ENCODE measurements around the gene STAP1. TPM values are rescaled to one million over a fixed set of nuclear protein-coding genes. Genes with fewer than 3 reads are reported as not detected.

STAP1 gene
- polyA plus RNA-seq, 1 donor from 2014 or later, result not detected

DNA sequence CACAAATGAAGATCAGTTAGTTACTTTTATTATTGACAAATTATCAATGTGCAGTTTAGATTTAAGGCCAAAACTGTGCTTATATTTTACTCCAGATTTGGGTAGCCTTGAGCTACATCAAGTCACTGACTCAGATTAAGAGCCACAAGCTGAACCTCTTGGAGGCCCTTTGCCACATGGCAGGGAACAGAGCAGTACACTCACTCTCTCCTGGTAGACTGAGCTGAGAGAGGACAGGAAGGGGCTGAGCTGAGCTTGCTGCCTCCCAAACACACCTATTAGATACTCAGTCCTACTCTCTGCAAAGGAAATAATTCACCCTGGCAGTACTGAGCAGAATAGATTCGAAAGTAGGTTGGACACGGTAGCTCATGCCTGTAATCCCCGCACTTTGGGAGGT is 7.8 kb downstream of the STAP1 start:
- Histone ChIP-seq H3K9me3 (ENCODE audit: low read length) (no peaks in the 10 kb centered on the region), H3K27ac (ENCODE audit: low read length) (no peak overlapping the region), H4K20me1 (ENCODE audit: insufficient read depth) (no peaks in the 10 kb centered on the region), H3K4me3 (ENCODE audit: low read length) (no peak overlapping the region), H2AFZ (ENCODE audit: low read depth, low read length) (no peak overlapping the region), H3K9ac (ENCODE audit: low read length) (no peak overlapping the region), H3F3A (ENCODE audit: insufficient read depth, low read length, poor library complexity, severe bottlenecking) (no peaks in the 10 kb centered on the region), H3K79me2 (replicated peaks; ENCODE audit: insufficient read depth, low read length) (no peaks in the 10 kb centered on the region), H3K9me2 (ENCODE audit: insufficient read depth, low read length) (no peaks in the 10 kb centered on the region), H3K36me3 (ENCODE audit: insufficient read depth, low read length) (no peaks in the 10 kb centered on the region), H3K27me3 (ENCODE audit: insufficient read depth, low read depth, low read length) (no peaks in the 10 kb centered on the region), H3K4me2 (ENCODE audit: low read length) (no peak overlapping the region)
- TF ChIP-seq SMC3 (conservative IDR thresholded peaks at IDR 0.05; ENCODE audit: poor library complexity) (no peak), TAF1 (IDR thresholded peaks at IDR 0.05; ENCODE audit: low read depth) (no peak), POLR2AphosphoS5 (IDR thresholded peaks at IDR 0.05) (no peak), EZH2 (IDR thresholded peaks at IDR 0.05; ENCODE audit: borderline replicate concordance, insufficient read depth, low read length, poor library complexity, severe bottlenecking) (no peak), RAD21 (conservative IDR thresholded peaks at IDR 0.05) (no peak), EP300 (conservative IDR thresholded peaks at IDR 0.05; ENCODE audit: poor library complexity, severe bottlenecking) (no peak), MXI1 (conservative IDR thresholded peaks at IDR 0.05; ENCODE audit: poor library complexity, severe bottlenecking) (no peak)
- TF ChIP-seq, protein P1, sequence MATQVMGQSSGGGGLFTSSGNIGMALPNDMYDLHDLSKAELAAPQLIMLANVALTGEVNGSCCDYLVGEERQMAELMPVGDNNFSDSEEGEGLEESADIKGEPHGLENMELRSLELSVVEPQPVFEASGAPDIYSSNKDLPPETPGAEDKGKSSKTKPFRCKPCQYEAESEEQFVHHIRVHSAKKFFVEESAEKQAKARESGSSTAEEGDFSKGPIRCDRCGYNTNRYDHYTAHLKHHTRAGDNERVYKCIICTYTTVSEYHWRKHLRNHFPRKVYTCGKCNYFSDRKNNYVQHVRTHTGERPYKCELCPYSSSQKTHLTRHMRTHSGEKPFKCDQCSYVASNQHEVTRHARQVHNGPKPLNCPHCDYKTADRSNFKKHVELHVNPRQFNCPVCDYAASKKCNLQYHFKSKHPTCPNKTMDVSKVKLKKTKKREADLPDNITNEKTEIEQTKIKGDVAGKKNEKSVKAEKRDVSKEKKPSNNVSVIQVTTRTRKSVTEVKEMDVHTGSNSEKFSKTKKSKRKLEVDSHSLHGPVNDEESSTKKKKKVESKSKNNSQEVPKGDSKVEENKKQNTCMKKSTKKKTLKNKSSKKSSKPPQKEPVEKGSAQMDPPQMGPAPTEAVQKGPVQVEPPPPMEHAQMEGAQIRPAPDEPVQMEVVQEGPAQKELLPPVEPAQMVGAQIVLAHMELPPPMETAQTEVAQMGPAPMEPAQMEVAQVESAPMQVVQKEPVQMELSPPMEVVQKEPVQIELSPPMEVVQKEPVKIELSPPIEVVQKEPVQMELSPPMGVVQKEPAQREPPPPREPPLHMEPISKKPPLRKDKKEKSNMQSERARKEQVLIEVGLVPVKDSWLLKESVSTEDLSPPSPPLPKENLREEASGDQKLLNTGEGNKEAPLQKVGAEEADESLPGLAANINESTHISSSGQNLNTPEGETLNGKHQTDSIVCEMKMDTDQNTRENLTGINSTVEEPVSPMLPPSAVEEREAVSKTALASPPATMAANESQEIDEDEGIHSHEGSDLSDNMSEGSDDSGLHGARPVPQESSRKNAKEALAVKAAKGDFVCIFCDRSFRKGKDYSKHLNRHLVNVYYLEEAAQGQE (IDR thresholded peaks at IDR 0.05; ENCODE audit: borderline replicate concordance), result no peak
- TF ChIP-seq, protein P2, sequence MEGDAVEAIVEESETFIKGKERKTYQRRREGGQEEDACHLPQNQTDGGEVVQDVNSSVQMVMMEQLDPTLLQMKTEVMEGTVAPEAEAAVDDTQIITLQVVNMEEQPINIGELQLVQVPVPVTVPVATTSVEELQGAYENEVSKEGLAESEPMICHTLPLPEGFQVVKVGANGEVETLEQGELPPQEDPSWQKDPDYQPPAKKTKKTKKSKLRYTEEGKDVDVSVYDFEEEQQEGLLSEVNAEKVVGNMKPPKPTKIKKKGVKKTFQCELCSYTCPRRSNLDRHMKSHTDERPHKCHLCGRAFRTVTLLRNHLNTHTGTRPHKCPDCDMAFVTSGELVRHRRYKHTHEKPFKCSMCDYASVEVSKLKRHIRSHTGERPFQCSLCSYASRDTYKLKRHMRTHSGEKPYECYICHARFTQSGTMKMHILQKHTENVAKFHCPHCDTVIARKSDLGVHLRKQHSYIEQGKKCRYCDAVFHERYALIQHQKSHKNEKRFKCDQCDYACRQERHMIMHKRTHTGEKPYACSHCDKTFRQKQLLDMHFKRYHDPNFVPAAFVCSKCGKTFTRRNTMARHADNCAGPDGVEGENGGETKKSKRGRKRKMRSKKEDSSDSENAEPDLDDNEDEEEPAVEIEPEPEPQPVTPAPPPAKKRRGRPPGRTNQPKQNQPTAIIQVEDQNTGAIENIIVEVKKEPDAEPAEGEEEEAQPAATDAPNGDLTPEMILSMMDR (IDR thresholded peaks at IDR 0.05; ENCODE audit: poor library complexity, severe bottlenecking), result no peak

DNA sequence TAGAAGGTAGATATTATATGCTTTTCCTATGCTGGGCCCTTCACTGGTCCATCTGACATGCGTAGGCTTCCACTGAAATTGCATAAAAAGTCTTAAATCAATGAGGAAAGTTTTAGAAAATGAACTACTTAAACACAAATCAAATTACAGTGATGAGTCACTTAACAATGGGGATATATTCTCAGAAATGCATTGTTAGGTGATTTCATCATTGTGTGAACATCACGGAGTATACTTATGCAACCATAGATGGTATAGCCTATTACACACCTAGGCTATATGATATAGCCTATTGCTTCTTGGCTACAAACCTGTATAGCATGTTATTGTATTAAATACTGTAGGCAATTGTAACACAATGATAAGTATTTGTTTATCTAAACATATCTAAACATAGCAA is 10.3 kb downstream of the STAP1 start:
- Histone ChIP-seq H3K4me3 (ENCODE audit: low read length) (no peak overlapping the region), H3K36me3 (ENCODE audit: insufficient read depth, low read length) (no peaks in the 10 kb centered on the region), H2AFZ (ENCODE audit: low read depth, low read length) (no peak overlapping the region), H3K9me2 (ENCODE audit: insufficient read depth, low read length) (no peaks in the 10 kb centered on the region), H3K27me3 (ENCODE audit: insufficient read depth, low read depth, low read length) (no peaks in the 10 kb centered on the region), H3K9ac (ENCODE audit: low read length) (no peak overlapping the region), H3K79me2 (replicated peaks; ENCODE audit: insufficient read depth, low read length) (no peaks in the 10 kb centered on the region), H4K20me1 (ENCODE audit: insufficient read depth) (no peaks in the 10 kb centered on the region), H3F3A (ENCODE audit: insufficient read depth, low read length, poor library complexity, severe bottlenecking) (no peaks in the 10 kb centered on the region), H3K27ac (ENCODE audit: low read length) (no peak overlapping the region), H3K4me2 (ENCODE audit: low read length) (no peak overlapping the region), H3K9me3 (ENCODE audit: low read length) (no peaks in the 10 kb centered on the region)
- TF ChIP-seq MXI1 (conservative IDR thresholded peaks at IDR 0.05; ENCODE audit: poor library complexity, severe bottlenecking) (no peak), EP300 (conservative IDR thresholded peaks at IDR 0.05; ENCODE audit: poor library complexity, severe bottlenecking) (no peak), SMC3 (conservative IDR thresholded peaks at IDR 0.05; ENCODE audit: poor library complexity) (no peak), EZH2 (IDR thresholded peaks at IDR 0.05; ENCODE audit: borderline replicate concordance, insufficient read depth, low read length, poor library complexity, severe bottlenecking) (no peak), POLR2AphosphoS5 (IDR thresholded peaks at IDR 0.05) (no peak), RAD21 (conservative IDR thresholded peaks at IDR 0.05) (no peak), TAF1 (IDR thresholded peaks at IDR 0.05; ENCODE audit: low read depth) (no peak)
- TF ChIP-seq, protein P2 (IDR thresholded peaks at IDR 0.05; ENCODE audit: poor library complexity, severe bottlenecking), result no peak
- TF ChIP-seq, protein P1 (IDR thresholded peaks at IDR 0.05; ENCODE audit: borderline replicate concordance), result no peak

Measured in neural cell (in vitro differentiated cells).